Mesenchymal stem cell (in vitro differentiated cells and primary cell): ENCODE results near the gene BLMH. TPM values are rescaled to one million over a fixed set of nuclear protein-coding genes. Genes with fewer than 3 reads are reported as not detected.

Source experiments
- DNase-seq: peaks from one replicate; pipeline ENCODE4 v3.0.0-alpha.2; 2013
- H2AFZ ChIP-seq: one replicate; pipeline ENCODE4 v1.6.1; 2013; ENCODE audit warnings: low read depth, mild to moderate bottlenecking, control low read depth, inconsistent platforms, low read length, moderate library complexity
- H2AK5ac ChIP-seq: 2 replicates; pipeline ENCODE4 v1.6.1; 2013; ENCODE audit warnings: low read length, moderate library complexity, mild to moderate bottlenecking, inconsistent platforms; ENCODE audit not compliant: severe bottlenecking
- H2BK120ac ChIP-seq: one replicate; pipeline ENCODE4 v1.6.1; 2013; ENCODE audit warnings: low read depth, mild to moderate bottlenecking, inconsistent platforms, low read length, moderate library complexity
- H2BK12ac ChIP-seq, 2 experiments: one replicate each; pipeline ENCODE4 v1.6.1; 2013; ENCODE audit warnings: inconsistent platforms in 2 of 2, low read length in 2 of 2, mild to moderate bottlenecking in 2 of 2, moderate library complexity in 2 of 2, control low read depth in 1 of 2
- H2BK15ac ChIP-seq: one replicate; pipeline ENCODE4 v1.6.1; 2013; ENCODE audit warnings: mild to moderate bottlenecking, low read depth, inconsistent platforms; ENCODE audit not compliant: poor library complexity, severe bottlenecking
- H2BK5ac ChIP-seq: 2 replicates; pipeline ENCODE4 v1.6.1; 2013; ENCODE audit warnings: low read depth, mild to moderate bottlenecking, low read length, control low read depth, inconsistent platforms; ENCODE audit not compliant: poor library complexity, severe bottlenecking
- H3K14ac ChIP-seq, 2 experiments: one replicate each; pipeline ENCODE4 v1.6.1; 2013; ENCODE audit warnings: inconsistent platforms in 2 of 2, low read length in 2 of 2, control low read depth in 1 of 2, mild to moderate bottlenecking in 1 of 2, moderate library complexity in 1 of 2
- H3K18ac ChIP-seq, 2 experiments: one replicate each; pipeline ENCODE4 v1.6.1; 2013; ENCODE audit warnings: inconsistent platforms in 2 of 2, low read length in 2 of 2, control low read depth in 1 of 2, low read depth in 1 of 2, mild to moderate bottlenecking in 1 of 2
- H3K23ac ChIP-seq, 2 experiments: one replicate each; pipeline ENCODE4 v1.6.1; 2013; ENCODE audit warnings: inconsistent platforms in 2 of 2, low read length in 2 of 2, mild to moderate bottlenecking in 2 of 2, moderate library complexity in 2 of 2, control low read depth in 1 of 2
- H3K27ac ChIP-seq: 2 replicates; pipeline ENCODE4 v1.5.1; 2013; ENCODE audit warnings: mild to moderate bottlenecking, moderate library complexity, low read length, control low read depth, inconsistent platforms; ENCODE audit not compliant: poor library complexity, severe bottlenecking
- H3K27me3 ChIP-seq, 2 experiments: 2 replicates each; pipeline versions ENCODE4 v1.6.1 to v1.7.0; 2013; ENCODE audit warnings: low read length in 2 of 2, mild to moderate bottlenecking in 2 of 2, moderate library complexity in 2 of 2, control low read depth in 1 of 2, inconsistent platforms in 1 of 2; ENCODE audit not compliant: control insufficient read depth in 1 of 2, insufficient read depth in 1 of 2
- H3K36me3 ChIP-seq, 2 experiments: 2 replicates each; pipeline versions ENCODE4 v1.6.1 to v1.7.0; 2013; ENCODE audit warnings: low read length in 2 of 2, control low read depth in 1 of 2, inconsistent platforms in 1 of 2, low read depth in 1 of 2, mild to moderate bottlenecking in 1 of 2; ENCODE audit not compliant: insufficient read depth in 2 of 2, control insufficient read depth in 1 of 2
- H3K4ac ChIP-seq, 2 experiments: one replicate each; pipeline ENCODE4 v1.6.1; 2013; ENCODE audit warnings: inconsistent platforms in 2 of 2, low read length in 2 of 2, mild to moderate bottlenecking in 2 of 2, moderate library complexity in 2 of 2, control low read depth in 1 of 2, low read depth in 1 of 2
- H3K4me1 ChIP-seq: 2 replicates; pipeline ENCODE4 v1.6.1; 2013; ENCODE audit warnings: low read depth, low read length, control low read depth; ENCODE audit not compliant: control insufficient read depth, insufficient read depth
- H3K4me2 ChIP-seq: 2 replicates; pipeline ENCODE4 v1.6.1; 2013; ENCODE audit warnings: low read length, mild to moderate bottlenecking, inconsistent platforms; ENCODE audit not compliant: poor library complexity, severe bottlenecking
- H3K4me3 ChIP-seq, 2 experiments: 2 replicates each; pipeline versions ENCODE4 v1.5.1 to v1.7.0; 2013; ENCODE audit warnings: low read length in 2 of 2, mild to moderate bottlenecking in 2 of 2, control low read depth in 1 of 2, low read depth in 1 of 2; ENCODE audit not compliant: insufficient read depth in 1 of 2
- H3K79me1 ChIP-seq: replicated peaks from 2 replicates; pipeline ENCODE4 v1.6.1; 2013; ENCODE audit warnings: mild to moderate bottlenecking, control low read depth, low read length, inconsistent platforms; ENCODE audit not compliant: poor library complexity, severe bottlenecking
- H3K9ac ChIP-seq: 2 replicates; pipeline ENCODE4 v1.7.0; 2013; ENCODE audit warnings: mild to moderate bottlenecking, low read length, moderate library complexity
- H3K9me3 ChIP-seq: 2 replicates; pipeline ENCODE4 v1.7.0; 2013; ENCODE audit warnings: mild to moderate bottlenecking, low read length; ENCODE audit not compliant: control insufficient read depth
- H4K8ac ChIP-seq: one replicate; pipeline ENCODE4 v1.6.1; 2013; ENCODE audit warnings: inconsistent platforms, mild to moderate bottlenecking, low read length, moderate library complexity
- H4K91ac ChIP-seq: one replicate; pipeline ENCODE4 v1.6.1; 2013; ENCODE audit warnings: mild to moderate bottlenecking, low read length, inconsistent platforms
- WGBS: methylation state at CpG from one replicate; pipeline ENCODE4 v1.1.7; 2013; ENCODE audit warnings: mixed read lengths; 5-methylcytosine and 5-hydroxymethylcytosine counted together
- small RNA-seq: library from polyadenylated mRNA; stranded (forward); fragments of <200 nt; extraction: miRNeasy Mini kit (QIAGEN cat#:217004); gene quantifications from one replicate; pipeline ENCODE3, GENCODE V24; 2013; ENCODE audit warnings: low read depth

Gene BLMH

DNA sequence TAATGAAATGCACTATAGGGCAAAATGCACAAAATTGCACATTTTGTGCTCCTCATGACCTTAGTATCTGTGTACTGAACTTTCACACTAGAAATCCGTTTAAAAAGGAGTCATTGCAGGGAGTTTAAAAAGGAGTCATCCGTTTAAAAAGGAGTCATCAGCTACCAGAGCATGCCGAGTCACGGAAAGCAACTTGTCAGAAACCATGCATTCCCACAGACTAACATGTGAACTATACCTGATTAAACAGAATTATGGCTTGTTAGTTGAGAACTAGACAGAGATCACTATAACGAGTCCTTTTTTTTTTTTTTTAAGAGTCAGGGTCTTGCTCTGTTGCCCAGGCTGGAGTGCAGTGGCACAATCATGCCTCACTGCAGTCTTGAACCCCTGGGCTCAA, 92.1 kb downstream of the BLMH start:
- Histone ChIP-seq H3K4ac (no peak overlapping the region), H3K23ac (no peak overlapping the region), H3K14ac (no peak overlapping the region), H2BK15ac (no peak overlapping the region), H2AK5ac (no peak overlapping the region), H3K4me2 (no peak overlapping the region), H2BK5ac (no peak overlapping the region), H3K27ac (no peak overlapping the region), H3K4me1 (no peaks in the 10 kb centered on the region), H2AFZ (no peak overlapping the region), H3K36me3 (no peaks in the 10 kb centered on the region), H3K18ac (no peak overlapping the region), H3K9ac (no peak overlapping the region), H2BK12ac (no peak overlapping the region), H4K8ac (no peak overlapping the region), H4K91ac (no peak overlapping the region), H2BK120ac (no peak overlapping the region), H3K4me3 (no peak overlapping the region), H3K79me1 (no peaks in the 10 kb centered on the region), H3K27me3 (peaks cover 0 to 5% of the 10 kb centered on the region in 2 experiments), H3K9me3 (no peaks in the 10 kb centered on the region)
- DNase-seq, result no peak
- WGBS, result 85% methylated on average over 5 of the region's 5 CpGs

Small RNAs within 50 kb of the gene (small RNA-seq; reads per million reads assigned to genes)
- gene RF00154 (20.4 reads per million, percentile 86 among the genes with 10 or more reads in this experiment), gene RNU6-1267P (not detected)
